ENCODE data around the gene SLC44A2.

Gene SLC44A2

GRCh38 chr19:10625003-10625761 is at the start of gene SLC44A2:
TSS of gene SLC44A2 (plus strand) at chr19:10625553. CDS start at chr19:10625634, 81 bp downstream.
- DNase-seq (ENCODE audit: low read depth in 2 of 3, low spot score in 1 of 3), result no peak

- DNase-seq (ENCODE audit: low read depth in 2 of 3, low spot score in 1 of 3), result no peak
These were observed 47.4 kb upstream of the SLC44A2 start for GRCh38 chr19:10577951-10578350.

GRCh38 chr19:10580979-10581631 is 44.2 kb upstream of the SLC44A2 start:
- peak; percentile 84 to 96 (median 87) for DNase-seq (ENCODE audit: low read depth in 2 of 3, low spot score in 1 of 3)

- no peak for DNase-seq (ENCODE audit: low read depth in 2 of 3, low spot score in 1 of 3)
These were observed 43.3 kb upstream of the SLC44A2 start for GRCh38 chr19:10582091-10582490.

- DNase-seq (ENCODE audit: low read depth in 2 of 3, low spot score in 1 of 3), result no peak
These were observed 42.1 kb upstream of the SLC44A2 start for GRCh38 chr19:10583036-10583776.

- DNase-seq (ENCODE audit: low read depth in 2 of 3, low spot score in 1 of 3), result no peak
These were observed 39.0 kb upstream of the SLC44A2 start for GRCh38 chr19:10586396-10586795.

GRCh38 chr19:10587022-10587838 is 38.1 kb upstream of the SLC44A2 start, which contains the start of gene AP1M2:
TSS of gene AP1M2 (minus strand) at chr19:10587312. CDS start at chr19:10587231, 81 bp downstream.
- DNase-seq (ENCODE audit: low read depth in 2 of 3, low spot score in 1 of 3), result no peak

GRCh38 chr19:10587839-10588150 is 37.6 kb upstream of the SLC44A2 start:
- no peak for DNase-seq (ENCODE audit: low read depth in 2 of 3, low spot score in 1 of 3)

- no peak for DNase-seq (ENCODE audit: low read depth in 2 of 3, low spot score in 1 of 3)
These were observed 32.2 kb upstream of the SLC44A2 start for GRCh38 chr19:10593148-10593547.

- no peak for DNase-seq (ENCODE audit: low read depth in 2 of 3, low spot score in 1 of 3)
These were observed 31.3 kb upstream of the SLC44A2 start for GRCh38 chr19:10593820-10594637.

GRCh38 chr19:10600149-10600548 is 25.2 kb upstream of the SLC44A2 start:
- DNase-seq (ENCODE audit: low read depth in 2 of 3, low spot score in 1 of 3), result no peak

GRCh38 chr19:10601999-10602329 is 23.4 kb upstream of the SLC44A2 start:
- DNase-seq (ENCODE audit: low read depth in 2 of 3, low spot score in 1 of 3), result no peak

- DNase-seq (ENCODE audit: low read depth in 2 of 3, low spot score in 1 of 3), result peak; percentile 78 to 90 (median 88)
These were observed 22.8 kb upstream of the SLC44A2 start for GRCh38 chr19:10602330-10603083.

GRCh38 chr19:10603084-10603872 is 22.1 kb upstream of the SLC44A2 start:
- DNase-seq (ENCODE audit: low read depth in 2 of 3, low spot score in 1 of 3), result peak; percentile 49 to 56 (median 53)

GRCh38 chr19:10603873-10604459 is 21.4 kb upstream of the SLC44A2 start:
- no peak for DNase-seq (ENCODE audit: low read depth in 2 of 3, low spot score in 1 of 3)

- DNase-seq (ENCODE audit: low read depth in 2 of 3, low spot score in 1 of 3), result no peak
These were observed 20.8 kb upstream of the SLC44A2 start for GRCh38 chr19:10604460-10604980.

- no peak for DNase-seq (ENCODE audit: low read depth in 2 of 3, low spot score in 1 of 3)
These were observed 13.4 kb upstream of the SLC44A2 start for GRCh38 chr19:10611907-10612306.

- no peak for DNase-seq (ENCODE audit: low read depth in 2 of 3, low spot score in 1 of 3)
These were observed 12.7 kb upstream of the SLC44A2 start for GRCh38 chr19:10612499-10613119.

All from stimulated activated CD4-positive, alpha-beta T cell treated with anti-CD3 and anti-CD28 coated beads, Interleukin-12 subunit alpha, Interleukin-12 subunit beta, amount 100 ng/mL, for 48 hours (primary cell).